ENCODE results near the gene DPAGT1. TPM values are rescaled to one million over a fixed set of nuclear protein-coding genes. Genes with fewer than 3 reads are reported as not detected.

The DPAGT1 gene
- total RNA-seq, 6 donors from 2014 or later = 18.6 to 43.9 (median 28.3) TPM

DNA sequence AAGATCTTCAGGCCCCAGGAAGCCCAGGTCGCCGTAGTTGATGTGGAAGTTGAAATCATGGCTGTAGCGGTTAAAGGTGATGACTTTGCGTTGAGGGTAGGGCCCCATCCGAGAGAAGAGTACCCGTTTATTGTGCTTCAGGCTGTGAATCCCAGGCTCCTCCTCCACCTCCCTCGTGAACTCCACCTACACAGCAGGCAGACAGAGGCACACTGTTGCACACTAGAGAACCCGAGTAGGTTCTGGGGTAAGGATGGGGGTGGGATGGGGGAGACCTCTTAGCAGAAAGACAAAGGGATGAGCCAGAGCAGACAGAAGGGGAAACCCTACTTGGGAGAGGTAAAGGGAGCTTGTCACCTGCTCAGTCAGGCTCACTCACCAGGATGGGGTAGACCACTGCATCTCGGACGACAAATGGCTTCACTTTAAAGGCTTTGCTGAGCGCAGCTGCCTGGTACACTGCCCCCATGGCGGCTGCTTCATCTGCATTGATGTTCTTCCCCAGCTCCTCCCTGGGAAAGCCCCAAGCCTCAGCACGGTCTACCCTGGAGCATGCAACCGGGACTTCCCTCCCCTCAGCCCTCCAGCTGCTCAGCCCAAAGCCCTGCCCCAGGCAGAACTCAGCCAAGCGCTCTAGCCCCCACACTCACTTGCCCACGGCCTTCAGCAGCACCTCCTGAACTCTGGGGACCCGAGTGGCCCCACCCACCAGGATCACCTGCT, 50.1 kb downstream of the DPAGT1 start:
- Histone ChIP-seq H3K4me3 (no peak overlapping the region), H3K4me1 (peaks cover 8 to 15% (median 11%) of the 10 kb centered on the region in 4 donors), H3K9me3 (no peaks in the 10 kb centered on the region), H3K27ac (no peak overlapping the region), H3K27me3 (no peaks in the 10 kb centered on the region), H3K36me3 (peaks cover 37 to 87% (median 82%) of the 10 kb centered on the region in 4 donors)
- DNase-seq = no peak
- no peak for ATAC-seq (ENCODE audit: low FRiP score in 2 of 2)
- TF ChIP-seq POLR2AphosphoS5 (IDR thresholded peaks at IDR 0.05) = no peak
- no peak for TF ChIP-seq EP300 (IDR thresholded peaks at IDR 0.05)
- 82 to 90% methylated on average over 16 to 17 of the region's 17 CpGs for WGBS, 2 donors

DNA sequence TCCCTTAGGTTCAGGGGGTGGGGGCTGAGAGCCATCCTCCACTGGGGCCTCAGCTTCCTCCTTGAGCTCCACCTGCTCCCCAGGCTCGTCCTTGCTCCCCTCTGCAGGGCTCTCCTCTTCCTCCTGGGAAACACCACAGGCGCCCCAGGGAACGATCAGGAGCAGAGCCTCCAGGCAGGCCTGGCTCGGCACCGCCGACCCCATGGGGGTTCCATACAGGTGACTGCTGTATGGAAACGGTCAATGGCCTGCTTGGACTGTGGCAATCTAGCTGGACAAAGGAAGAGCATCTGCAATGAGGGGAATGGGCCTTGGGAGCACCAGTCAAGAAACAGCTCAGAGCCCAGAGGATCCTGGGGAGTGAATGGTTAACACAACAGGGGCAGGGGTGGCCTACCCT, 52.6 kb downstream of the DPAGT1 start:
- no peaks in the 10 kb centered on the region for H3K9me3 ChIP-seq
- 98 to 100% methylated on average over 2 to 7 of the region's 7 CpGs for WGBS, 2 donors
- no peaks in the 10 kb centered on the region for H3K4me1 ChIP-seq
- H3K27ac ChIP-seq = no peak overlapping the region
- DNase-seq (no peak), ATAC-seq (ENCODE audit: low FRiP score in 2 of 2) (no peak)
- TF ChIP-seq POLR2A (IDR thresholded peaks at IDR 0.05) (no peak), EP300 (IDR thresholded peaks at IDR 0.05) (no peak), POLR2AphosphoS5 (IDR thresholded peaks at IDR 0.05) (no peak)
- TF ChIP-seq, protein P1, sequence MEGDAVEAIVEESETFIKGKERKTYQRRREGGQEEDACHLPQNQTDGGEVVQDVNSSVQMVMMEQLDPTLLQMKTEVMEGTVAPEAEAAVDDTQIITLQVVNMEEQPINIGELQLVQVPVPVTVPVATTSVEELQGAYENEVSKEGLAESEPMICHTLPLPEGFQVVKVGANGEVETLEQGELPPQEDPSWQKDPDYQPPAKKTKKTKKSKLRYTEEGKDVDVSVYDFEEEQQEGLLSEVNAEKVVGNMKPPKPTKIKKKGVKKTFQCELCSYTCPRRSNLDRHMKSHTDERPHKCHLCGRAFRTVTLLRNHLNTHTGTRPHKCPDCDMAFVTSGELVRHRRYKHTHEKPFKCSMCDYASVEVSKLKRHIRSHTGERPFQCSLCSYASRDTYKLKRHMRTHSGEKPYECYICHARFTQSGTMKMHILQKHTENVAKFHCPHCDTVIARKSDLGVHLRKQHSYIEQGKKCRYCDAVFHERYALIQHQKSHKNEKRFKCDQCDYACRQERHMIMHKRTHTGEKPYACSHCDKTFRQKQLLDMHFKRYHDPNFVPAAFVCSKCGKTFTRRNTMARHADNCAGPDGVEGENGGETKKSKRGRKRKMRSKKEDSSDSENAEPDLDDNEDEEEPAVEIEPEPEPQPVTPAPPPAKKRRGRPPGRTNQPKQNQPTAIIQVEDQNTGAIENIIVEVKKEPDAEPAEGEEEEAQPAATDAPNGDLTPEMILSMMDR (IDR thresholded peaks at IDR 0.05) = no peak
- no peaks in the 10 kb centered on the region for H3K27me3 ChIP-seq
- H3K4me3 ChIP-seq = no peak overlapping the region
- peaks cover 40 to 98% (median 91%) of the 10 kb centered on the region in 4 donors for H3K36me3 ChIP-seq

DNA sequence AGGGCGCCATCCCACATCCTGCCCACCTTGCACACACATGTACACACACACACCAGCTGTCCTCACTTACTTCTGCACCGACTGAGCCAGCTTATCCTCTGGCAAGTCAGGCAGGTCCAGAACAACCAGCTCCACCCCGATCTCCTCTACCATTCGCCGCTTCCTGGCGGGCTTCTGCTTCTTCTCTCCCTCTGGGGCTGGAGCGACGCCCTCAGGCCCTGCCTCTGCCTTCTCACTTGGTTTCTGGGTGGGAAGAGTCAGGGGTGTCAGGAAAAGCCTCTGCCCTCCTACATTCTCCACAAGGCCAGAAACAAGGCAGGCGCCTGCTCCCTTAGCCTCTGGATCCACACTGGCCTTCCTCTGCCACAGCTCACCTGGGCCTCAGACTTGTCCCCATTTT, 53.0 kb downstream of the DPAGT1 start:
- 87 to 91% methylated on average over 9 of the region's 9 CpGs for WGBS, 2 donors
- no peak for ATAC-seq (ENCODE audit: low FRiP score in 2 of 2)
- no peak overlapping the region for H3K27ac ChIP-seq
- no peak for DNase-seq
- H3K9me3 ChIP-seq = no peaks in the 10 kb centered on the region
- H3K4me1 ChIP-seq = no peaks in the 10 kb centered on the region
- no peak overlapping the region for H3K4me3 ChIP-seq
- no peaks in the 10 kb centered on the region for H3K27me3 ChIP-seq
- peaks cover 40 to 94% (median 87%) of the 10 kb centered on the region in 4 donors for H3K36me3 ChIP-seq
- TF ChIP-seq POLR2AphosphoS5 (IDR thresholded peaks at IDR 0.05) (no peak), POLR2A (IDR thresholded peaks at IDR 0.05) (no peak), EP300 (IDR thresholded peaks at IDR 0.05) (no peak)
- TF ChIP-seq, protein P1 (IDR thresholded peaks at IDR 0.05) = no peak

- Histone ChIP-seq H3K4me3 (no peak overlapping the region), H3K27me3 (no peaks in the 10 kb centered on the region), H3K27ac (no peak overlapping the region), H3K9me3 (no peaks in the 10 kb centered on the region), H3K36me3 (peaks cover 28 to 80% (median 73%) of the 10 kb centered on the region in 4 donors), H3K4me1 (no peaks in the 10 kb centered on the region)
- no peak for DNase-seq
- 88 to 91% methylated on average over 6 of the region's 6 CpGs for WGBS, 2 donors
- TF ChIP-seq POLR2A (IDR thresholded peaks at IDR 0.05) (no peak), POLR2AphosphoS5 (IDR thresholded peaks at IDR 0.05) (no peak), EP300 (IDR thresholded peaks at IDR 0.05) (no peak)
- TF ChIP-seq, protein P1 (IDR thresholded peaks at IDR 0.05) = no peak
- ATAC-seq (ENCODE audit: low FRiP score in 2 of 2) = no peak
Measured at GRCh38 chr11:119047205-119047604, 54.4 kb downstream of the DPAGT1 start.

Other genes with a start within 250 kb of the DPAGT1 start
- gene CXCR5, start 218.0 kb downstream of the DPAGT1 start, total RNA-seq = under 1 TPM in 4 of 6 donors, not detected in 2; under 0.01 to 0.17 (median 0.16) TPM
- gene BCL9L, start 175.9 kb downstream of the DPAGT1 start, total RNA-seq = 10 to 100 TPM; 28.7 to 70.2 (median 66.4) TPM
- gene UPK2, start 145.6 kb downstream of the DPAGT1 start, total RNA-seq = not detected
- gene FOXR1, start 130.1 kb downstream of the DPAGT1 start, total RNA-seq = not detected
- 100 to 1,000 TPM in 3 of 6 donors, 10 to 100 TPM in 3; 44.3 to 407 (median 94.3) TPM for gene CENATAC, start 103.7 kb downstream of the DPAGT1 start, total RNA-seq
- 1,000 to 10,000 TPM in 2 of 6 donors, 100 to 1,000 TPM in 4; 253 to 1,288 (median 830) TPM for gene RPS25, start 83.5 kb downstream of the DPAGT1 start, total RNA-seq
- gene TRAPPC4, start 83.1 kb downstream of the DPAGT1 start, total RNA-seq = 10 to 100 TPM; 44.2 to 77.5 (median 63.6) TPM
- gene SLC37A4, start 71.0 kb downstream of the DPAGT1 start, total RNA-seq = 10 to 100 TPM; 11.4 to 29.0 (median 19.9) TPM
- 100 to 1,000 TPM in 1 of 6 donors, 10 to 100 TPM in 5; 33.5 to 202 (median 72.7) TPM for gene HYOU1, start 44.6 kb downstream of the DPAGT1 start, total RNA-seq
- 10 to 100 TPM; 24.9 to 88.0 (median 40.4) TPM for gene VPS11, start 34.0 kb downstream of the DPAGT1 start, total RNA-seq
- 10 to 100 TPM in 5 of 6 donors, 1 to 10 TPM in 1; 8.4 to 20.4 (median 13.4) TPM for gene HMBS, start 17.0 kb downstream of the DPAGT1 start, total RNA-seq
- gene C2CD2L, start 5.5 kb upstream of the DPAGT1 start, total RNA-seq = 10 to 100 TPM; 13.0 to 26.2 (median 19.8) TPM
- gene HINFP, start 19.7 kb upstream of the DPAGT1 start, total RNA-seq = 10 to 100 TPM; 22.3 to 90.1 (median 25.6) TPM
- gene ABCG4, start 47.2 kb upstream of the DPAGT1 start, total RNA-seq = under 1 TPM in 2 of 6 donors, not detected in 4; 0.06 to 0.78 TPM
- gene NLRX1, start 66.9 kb upstream of the DPAGT1 start, total RNA-seq = 10 to 100 TPM; 13.1 to 34.5 (median 20.2) TPM
- gene NHERF4, start 83.6 kb upstream of the DPAGT1 start, total RNA-seq = 1 to 10 TPM in 1 of 6 donors, under 1 TPM in 3, not detected in 2; 0.29 to 1.0 (median 0.81) TPM
- gene CBL, start 104.5 kb upstream of the DPAGT1 start, total RNA-seq = 10 to 100 TPM; 15.4 to 32.2 (median 18.9) TPM
- gene MCAM, start 215.3 kb upstream of the DPAGT1 start, total RNA-seq = 100 to 1,000 TPM in 3 of 6 donors, 10 to 100 TPM in 3; 39.8 to 222 (median 76.5) TPM
- 10 to 100 TPM in 5 of 6 donors, 1 to 10 TPM in 1; 5.2 to 25.5 (median 14.8) TPM for gene RNF26, start 232.7 kb upstream of the DPAGT1 start, total RNA-seq
- 10 to 100 TPM; 10.5 to 57.2 (median 26.4) TPM for gene C1QTNF5, start 239.0 kb upstream of the DPAGT1 start, total RNA-seq
- not detected for gene MFRP, start 244.9 kb upstream of the DPAGT1 start, total RNA-seq